ENCODE results near the gene USP36. TPM values are rescaled to one million over a fixed set of nuclear protein-coding genes. Genes with fewer than 3 reads are reported as not detected.

Gene USP36
- total RNA-seq, 4 donors from 2014 or later = 13.2 to 38.9 (median 22.4) TPM

DNA sequence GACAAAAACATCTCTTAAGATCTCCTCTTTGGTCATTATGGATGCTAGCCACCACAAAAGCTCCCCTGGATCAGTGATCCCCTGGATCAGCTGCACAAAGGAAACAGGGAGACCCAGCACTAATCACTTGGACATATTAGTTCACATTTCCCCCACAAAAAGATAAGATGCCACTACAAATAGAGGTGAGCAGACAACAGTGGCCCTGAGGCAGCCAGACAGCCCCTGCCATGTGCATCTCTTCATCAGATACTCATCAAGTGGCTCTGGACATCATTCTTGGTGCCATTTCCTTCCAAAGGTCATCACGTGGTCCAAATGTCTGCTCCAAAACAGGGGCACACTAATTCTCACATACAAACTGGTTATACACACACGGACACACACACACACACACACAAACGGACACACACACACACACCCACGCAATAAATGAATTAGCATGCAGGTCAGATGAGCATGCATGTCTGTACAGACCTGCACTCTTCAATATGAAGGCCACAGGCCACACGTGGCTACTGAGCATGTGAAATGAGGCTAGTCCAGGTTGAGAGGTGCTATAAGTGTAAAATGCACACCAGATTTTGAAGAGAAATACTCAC, 4.1 kb downstream of the USP36 start:
- Histone ChIP-seq H3K4me3 (no peak overlapping the region), H3K36me3 (peaks cover 27 to 68% (median 35%) of the 10 kb centered on the region in 3 donors), H3K27me3 (no peaks in the 10 kb centered on the region), H3K27ac (no peak overlapping the region), H3K9me3 (no peaks in the 10 kb centered on the region), H3K4me1 (peaks cover 13 to 50% (median 18%) of the 10 kb centered on the region in 3 donors)
- intact Hi-C loops (cut with DNase I) = no loop called here
- WGBS, 2 donors = 67 to 92% methylated on average over 2 to 3 of the region's 5 CpGs
- DNase-seq = no peak
- TF ChIP-seq, protein P1, sequence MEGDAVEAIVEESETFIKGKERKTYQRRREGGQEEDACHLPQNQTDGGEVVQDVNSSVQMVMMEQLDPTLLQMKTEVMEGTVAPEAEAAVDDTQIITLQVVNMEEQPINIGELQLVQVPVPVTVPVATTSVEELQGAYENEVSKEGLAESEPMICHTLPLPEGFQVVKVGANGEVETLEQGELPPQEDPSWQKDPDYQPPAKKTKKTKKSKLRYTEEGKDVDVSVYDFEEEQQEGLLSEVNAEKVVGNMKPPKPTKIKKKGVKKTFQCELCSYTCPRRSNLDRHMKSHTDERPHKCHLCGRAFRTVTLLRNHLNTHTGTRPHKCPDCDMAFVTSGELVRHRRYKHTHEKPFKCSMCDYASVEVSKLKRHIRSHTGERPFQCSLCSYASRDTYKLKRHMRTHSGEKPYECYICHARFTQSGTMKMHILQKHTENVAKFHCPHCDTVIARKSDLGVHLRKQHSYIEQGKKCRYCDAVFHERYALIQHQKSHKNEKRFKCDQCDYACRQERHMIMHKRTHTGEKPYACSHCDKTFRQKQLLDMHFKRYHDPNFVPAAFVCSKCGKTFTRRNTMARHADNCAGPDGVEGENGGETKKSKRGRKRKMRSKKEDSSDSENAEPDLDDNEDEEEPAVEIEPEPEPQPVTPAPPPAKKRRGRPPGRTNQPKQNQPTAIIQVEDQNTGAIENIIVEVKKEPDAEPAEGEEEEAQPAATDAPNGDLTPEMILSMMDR (IDR thresholded peaks at IDR 0.05) = no peak
- TF ChIP-seq POLR2A (IDR thresholded peaks at IDR 0.05) = no peak

DNA sequence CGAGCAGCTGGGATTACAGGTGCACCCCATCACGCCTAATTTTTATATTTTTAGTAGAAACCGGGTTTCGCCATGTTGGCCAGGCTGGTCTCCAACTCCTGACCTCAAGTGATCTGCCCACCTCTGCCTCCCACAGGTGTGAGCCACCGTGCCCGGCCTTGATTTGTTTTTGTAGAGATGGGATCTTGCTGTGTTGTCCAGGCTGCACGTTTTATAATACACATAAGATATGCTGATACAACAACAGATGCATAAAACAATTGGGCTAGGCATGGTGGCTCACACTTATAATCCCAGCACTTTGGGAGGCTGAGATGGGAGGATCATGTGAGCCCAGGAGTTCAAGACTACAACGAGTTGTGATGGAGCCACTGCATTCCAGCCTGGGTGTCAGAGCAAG, 6.0 kb downstream of the USP36 start:
- no peak for TF ChIP-seq POLR2A (IDR thresholded peaks at IDR 0.05)
- TF ChIP-seq, protein P1 (IDR thresholded peaks at IDR 0.05) = no peak
- peaks cover 27 to 88% (median 40%) of the 10 kb centered on the region in 3 donors for H3K36me3 ChIP-seq
- no peaks in the 10 kb centered on the region for H3K9me3 ChIP-seq
- H3K27me3 ChIP-seq = no peaks in the 10 kb centered on the region
- intact Hi-C loops (cut with DNase I) = no loop called here
- no peak overlapping the region for H3K4me3 ChIP-seq
- H3K27ac ChIP-seq = no peak overlapping the region
- peaks cover 10 to 44% (median 13%) of the 10 kb centered on the region in 3 donors for H3K4me1 ChIP-seq
- WGBS, 2 donors = 89 to 94% methylated on average over 1 to 8 of the region's 8 CpGs
- DNase-seq = no peak

GRCh38 chr17:78832541-78832810, 8.1 kb downstream of the USP36 start:
- 61 to 73% methylated on average over 2 of the region's 2 CpGs for WGBS, 2 donors
- intact Hi-C loops (cut with DNase I) = no loop called here
- H3K27ac ChIP-seq = peak overlapping the region in 2 of 4 donors; percentile 2 to 15

DNA sequence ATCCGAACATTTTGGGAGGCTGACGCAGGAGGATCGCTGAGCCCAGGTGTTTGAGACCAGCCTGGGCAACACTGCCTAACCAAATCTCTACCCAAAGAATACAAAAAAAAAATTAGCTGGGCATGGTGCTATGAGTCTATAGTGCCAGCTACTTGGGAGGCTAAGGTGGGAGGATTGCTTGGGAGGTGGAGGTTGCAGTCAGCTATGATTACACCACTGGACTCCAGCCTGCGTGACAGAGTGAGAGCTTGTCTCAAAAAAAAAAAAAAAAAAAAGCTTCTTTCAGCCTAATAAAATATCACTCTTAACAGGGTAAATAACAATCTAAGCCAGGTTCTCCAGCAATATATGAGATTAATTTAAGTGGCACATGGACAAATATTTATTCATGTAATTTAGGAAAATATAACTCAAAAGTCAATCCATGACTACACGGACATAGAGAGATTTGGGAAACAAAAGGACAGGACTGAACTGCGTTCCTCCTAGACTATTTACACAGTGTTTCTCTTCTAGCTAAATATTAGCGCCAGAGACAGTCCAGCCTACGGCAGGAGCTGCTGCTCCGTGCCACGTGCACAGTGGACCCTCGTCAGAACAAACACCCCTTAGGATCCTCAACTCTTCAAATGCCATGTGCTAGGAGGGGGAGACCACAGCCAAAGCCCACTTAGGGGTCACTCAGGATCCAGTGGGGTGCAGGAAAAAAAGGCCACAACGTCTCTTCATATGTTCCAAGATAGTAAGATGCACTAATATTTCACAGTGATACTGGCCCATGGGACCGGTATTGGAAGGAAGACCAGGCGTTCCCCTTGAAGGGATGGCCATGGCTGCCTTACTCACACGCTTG, 8.7 kb downstream of the USP36 start:
- TF ChIP-seq POLR2A (IDR thresholded peaks at IDR 0.05) = no peak
- TF ChIP-seq, protein P1 (IDR thresholded peaks at IDR 0.05) = no peak
- WGBS, 2 donors = 69 to 73% methylated on average over 14 to 15 of the region's 15 CpGs
- Histone ChIP-seq H3K9me3 (no peaks in the 10 kb centered on the region), H3K36me3 (peaks cover 19 to 100% (median 43%) of the 10 kb centered on the region in 3 donors), H3K27ac (peak overlapping the region in 2 of 4 donors; percentile 2 to 15), H3K4me1 (peaks cover 0 to 18% (median 0%) of the 10 kb centered on the region in 3 donors), H3K27me3 (no peaks in the 10 kb centered on the region), H3K4me3 (no peak overlapping the region)
- intact Hi-C loops (cut with DNase I) = no loop called here
- no peak for DNase-seq

More at GRCh38 chr17:78832541-78832810, 8.1 kb downstream of the USP36 start:
- no peak for DNase-seq
- Histone ChIP-seq H3K9me3 (no peaks in the 10 kb centered on the region), H3K27me3 (no peaks in the 10 kb centered on the region), H3K4me3 (no peak overlapping the region), H3K4me1 (peaks cover 0 to 23% (median 0%) of the 10 kb centered on the region in 3 donors), H3K36me3 (peaks cover 21 to 100% (median 43%) of the 10 kb centered on the region in 3 donors)
- no peak for TF ChIP-seq POLR2A (IDR thresholded peaks at IDR 0.05)
- TF ChIP-seq, protein P1 (IDR thresholded peaks at IDR 0.05) = no peak

DNA sequence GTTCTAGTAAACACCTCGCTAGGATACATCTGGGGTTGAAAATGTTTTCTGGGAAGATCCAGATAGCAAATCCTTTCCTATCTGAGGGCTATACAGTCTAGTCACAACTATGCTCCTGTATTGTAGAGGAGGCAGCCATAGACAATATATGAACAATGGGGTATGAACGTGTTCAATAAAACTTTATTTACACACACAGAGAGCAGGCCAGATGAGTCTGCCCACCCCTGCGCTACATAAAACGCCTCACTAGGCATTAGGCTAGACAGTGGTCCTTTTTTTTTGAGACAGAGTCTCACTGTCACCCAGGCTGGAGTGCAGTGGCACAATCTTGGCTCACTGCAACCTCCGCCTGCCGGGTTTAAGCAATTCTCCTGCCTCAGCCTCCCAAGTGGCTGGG, 11.1 kb downstream of the USP36 start:
- Histone ChIP-seq H3K4me3 (no peak overlapping the region), H3K27ac (no peak overlapping the region), H3K9me3 (no peaks in the 10 kb centered on the region), H3K4me1 (peaks cover 0 to 17% (median 0%) of the 10 kb centered on the region in 3 donors), H3K36me3 (peaks cover 0 to 100% (median 29%) of the 10 kb centered on the region in 3 donors), H3K27me3 (no peaks in the 10 kb centered on the region)
- no peak for DNase-seq
- intact Hi-C loops (cut with DNase I) = no loop called here
- WGBS, 2 donors = 89 to 97% methylated on average over 6 of the region's 6 CpGs
- TF ChIP-seq, protein P1 (IDR thresholded peaks at IDR 0.05) = no peak
- TF ChIP-seq POLR2A (IDR thresholded peaks at IDR 0.05) = no peak
